HepG2 (cell line): ENCODE data around the gene ALDH16A1. TPM values are rescaled to one million over a fixed set of nuclear protein-coding genes. Genes with fewer than 3 reads are reported as not detected.

ENCODE experiments used
- ARHGAP35 ChIP-seq: sonication (generic); formaldehyde crosslinking; IDR thresholded peaks from 2 replicates; pipeline ENCODE4 v1.9.0; 2022; ENCODE audit warnings: mild to moderate bottlenecking, inconsistent platforms, moderate library complexity, missing genetic modification reagents, borderline replicate concordance
- ARID3A ChIP-seq: IDR thresholded peaks from 2 replicates; pipeline ENCODE4 v1.6.1; 2012; ENCODE audit warnings: low read depth, low read length, improper control_type of control experiment
- BHLHE40 ChIP-seq: IDR thresholded peaks from 2 replicates; pipeline ENCODE4 v1.6.1; 2011; ENCODE audit warnings: low read length, improper control_type of control experiment
- CBX2 ChIP-seq, 2 experiments: fragments of 200-600 bp in 1 of 2; sonication (generic); formaldehyde crosslinking in 1 of 2; IDR thresholded peaks; 2 replicates each; pipeline versions ENCODE4 v1.7.0 to v1.8.1; 2018 to 2022; ENCODE audit warnings: low read depth in 2 of 2, low read length in 1 of 2, mild to moderate bottlenecking in 1 of 2, missing genetic modification reagents in 1 of 2
- EEA1 ChIP-seq: sonication (generic); formaldehyde crosslinking; IDR thresholded peaks from 2 replicates; pipeline ENCODE4 v1.5.1; 2020; ENCODE audit warnings: mild to moderate bottlenecking, missing genetic modification reagents, borderline replicate concordance
- IKZF4 ChIP-seq: sonication (generic); formaldehyde crosslinking; IDR thresholded peaks from 2 replicates; pipeline ENCODE4 v1.5.1; 2020; ENCODE audit warnings: borderline replicate concordance, mild to moderate bottlenecking, low read depth, missing genetic modification reagents; ENCODE audit errors: not compliant biosample characterization
- MEIS2 ChIP-seq: sonication (generic); formaldehyde crosslinking; IDR thresholded peaks from 2 replicates; pipeline ENCODE4 v1.9.0; 2021; ENCODE audit warnings: mild to moderate bottlenecking, missing genetic modification reagents
- MLXIP ChIP-seq: sonication (generic); formaldehyde crosslinking; IDR thresholded peaks from 2 replicates; pipeline ENCODE4 v1.9.0; 2021; ENCODE audit warnings: missing genetic modification reagents, borderline replicate concordance
- MNT ChIP-seq: fragments of 450-650 bp; IDR thresholded peaks from 2 replicates; pipeline ENCODE4 v1.6.1; 2016
- PHB2 ChIP-seq: fragments of 450-650 bp; IDR thresholded peaks from 2 replicates; pipeline ENCODE4 v1.6.1; 2018; ENCODE audit not compliant: partially characterized antibody
- POLR2AphosphoS2 ChIP-seq: IDR thresholded peaks from 2 replicates; pipeline ENCODE4 v1.6.1; 2011; ENCODE audit warnings: low read depth, low read length, improper control_type of control experiment
- RBM39 ChIP-seq: fragments of 200-400 bp; formaldehyde crosslinking; IDR thresholded peaks from one replicate; pipeline ENCODE4 v1.6.1; 2018; ENCODE audit warnings: antibody characterized with exemption, mild to moderate bottlenecking, low read depth, low read length; ENCODE audit not compliant: poor library complexity, severe bottlenecking
- SP1 ChIP-seq, 2 experiments: fragments of 450-650 bp in 1 of 2; sonication (generic) in 1 of 2; formaldehyde crosslinking in 1 of 2; IDR thresholded peaks; 2 replicates each; pipeline versions ENCODE4 v1.4.0 to v1.6.1; 2016 to 2020; ENCODE audit warnings: missing genetic modification reagents in 1 of 2
- TOE1 ChIP-seq: sonication (generic); formaldehyde crosslinking; IDR thresholded peaks from 2 replicates; pipeline ENCODE4 v1.4.0; 2020; ENCODE audit warnings: mild to moderate bottlenecking, missing genetic modification reagents
- ZNF260 ChIP-seq: sonication (generic); formaldehyde crosslinking; IDR thresholded peaks from 2 replicates; pipeline ENCODE4 v1.4.0; 2020; ENCODE audit warnings: missing genetic modification reagents, low read depth, mild to moderate bottlenecking, borderline replicate concordance
- ZNF333 ChIP-seq: sonication (generic); formaldehyde crosslinking; IDR thresholded peaks from 2 replicates; pipeline ENCODE4 v1.4.0; 2020; ENCODE audit warnings: mild to moderate bottlenecking, missing genetic modification reagents, borderline replicate concordance
- ZNF335 ChIP-seq: sonication (generic); formaldehyde crosslinking; IDR thresholded peaks from 2 replicates; pipeline ENCODE4 v1.4.0; 2020; ENCODE audit warnings: missing genetic modification reagents
- ZNF430 ChIP-seq: sonication (generic); formaldehyde crosslinking; IDR thresholded peaks from 2 replicates; pipeline ENCODE4 v1.9.0; 2021; ENCODE audit warnings: mild to moderate bottlenecking, missing genetic modification reagents
- ZNF501 ChIP-seq: sonication (generic); formaldehyde crosslinking; IDR thresholded peaks from 2 replicates; pipeline ENCODE4 v1.5.1; 2020; ENCODE audit warnings: mild to moderate bottlenecking, moderate library complexity, missing genetic modification reagents
- ZNF572 ChIP-seq: sonication (generic); formaldehyde crosslinking; IDR thresholded peaks from 2 replicates; pipeline ENCODE4 v1.5.1; 2020; ENCODE audit warnings: mild to moderate bottlenecking, missing genetic modification reagents
- ZNF644 ChIP-seq: IDR thresholded peaks from 2 replicates; pipeline ENCODE4 v1.6.1; 2016; ENCODE audit warnings: low read depth
- ZNF773 ChIP-seq: sonication (generic); formaldehyde crosslinking; IDR thresholded peaks from 2 replicates; pipeline ENCODE4 v1.4.0; 2020; ENCODE audit warnings: missing genetic modification reagents, borderline replicate concordance
- ZNF780A ChIP-seq: sonication (generic); formaldehyde crosslinking; IDR thresholded peaks from 2 replicates; pipeline ENCODE4 v1.8.0; 2022; ENCODE audit warnings: mild to moderate bottlenecking, missing genetic modification reagents, moderate library complexity
- polyA plus RNA-seq, 8 experiments: library from polyadenylated mRNA; depleted of rRNA in 3 of 8; stranded (reverse) in 7 of 8; unstranded in 1 of 8; fragments of >200 nt; fragmentation: Illumina TruSeq in 4 of 8; extraction: Trizol in 4 of 8; gene quantifications; 2 replicates each; pipeline versions ENCODE4 v1.2.1 to v1.2.3, GENCODE V29; 2011 to 2016; ENCODE audit warnings: low read depth in 4 of 8, missing spikeins in 1 of 8, mixed read lengths in 1 of 8; ENCODE audit not compliant: insufficient read depth in 1 of 8
- total RNA-seq, 5 experiments: library from RNA; depleted of rRNA; stranded (reverse); fragments of >200 nt; fragmentation: Illumina TruSeq; extraction: Trizol; gene quantifications; 2 replicates each; pipeline ENCODE4 v1.2.3, GENCODE V29; 2016; ENCODE audit warnings: low read depth in 1 of 5

ALDH16A1 gene
- total and polyA plus RNA-seq, 2 of the 13 experiments (the other 11 are each of a cell fraction or from before 2014, with no cell fraction given), result 8.4 to 34.9 TPM

- TF ChIP-seq ZNF773 (CRISPR knock-in tag), result 0 out of 2 replicates have a peak, but pooled peaks have one; percentile 55
- TF ChIP-seq POLR2AphosphoS2, result peak; percentile 96
- no peak for TF ChIP-seq ZNF260 (CRISPR knock-in tag)
- peak; percentile 63; the same call in 1 of the 2 replicates for TF ChIP-seq ZNF335
- peak; percentile 71; the same call in 1 of the 2 replicates for TF ChIP-seq TOE1 (CRISPR knock-in tag)
- no peak for TF ChIP-seq IKZF4 (CRISPR knock-in tag)
- TF ChIP-seq RBM39, result peak; percentile 76
- peak; percentile 98 for TF ChIP-seq ZNF430
- peak; percentile 23; the same call in 1 of the 2 replicates for TF ChIP-seq ZNF333 (CRISPR knock-in tag)
- TF ChIP-seq ZNF572 (CRISPR knock-in tag), result peak; percentile 85; the same call in 1 of the 2 replicates
- no peak for TF ChIP-seq SP1 (IDR thresholded peaks at IDR 0.05)
- TF ChIP-seq SP1 (CRISPR knock-in tag; IDR thresholded peaks at IDR 0.05), result peak; percentile 68
- no peak for TF ChIP-seq ARID3A
- peak; percentile 47; the same call in 1 of the 2 replicates for TF ChIP-seq MEIS2
- TF ChIP-seq ZNF501 (CRISPR knock-in tag), result peak; percentile 78; the same call in 1 of the 2 replicates
- TF ChIP-seq ARHGAP35 (CRISPR knock-in tag), result no peak
- TF ChIP-seq CBX2 (IDR thresholded peaks at IDR 0.05; ENCODE audit: low read depth, low read length), result no peak
- no peak for TF ChIP-seq CBX2 (CRISPR knock-in tag; IDR thresholded peaks at IDR 0.05; ENCODE audit: low read depth)
- no peak; the same call in 1 of the 2 replicates for TF ChIP-seq BHLHE40
- TF ChIP-seq PHB2, result no peak
- 0 out of 2 replicates have a peak, but pooled peaks have one; percentile 31 for TF ChIP-seq MLXIP (CRISPR knock-in tag)
- TF ChIP-seq MNT, result peak; percentile 71
- TF ChIP-seq ZNF644, result no peak
- TF ChIP-seq EEA1 (CRISPR knock-in tag), result no peak
- TF ChIP-seq ZNF780A, result no peak
Observed at GRCh38 chr19:49487277-49488045, 34.4 kb downstream of the ALDH16A1 start, which contains the start of gene RPL13A (continued).
